Gastrocnemius medialis (tissue), 4 donors: Measurements from ENCODE around the gene RXRA.

ENCODE experiments used
- POLR2A ChIP-seq, 2 donors: fragments of 450-650 bp; IDR thresholded peaks; one replicate each; pipeline ENCODE4 v1.6.1; 2017; ENCODE audit warnings: antibody characterized with exemption in 2 of 2, mild to moderate bottlenecking in 2 of 2, moderate library complexity in 2 of 2
- TF ChIP-seq, protein P1 (sequence below), 5 experiments: fragments of 450-650 bp in 3 of 5; fragments of 200-600 bp in 2 of 5; sonication (generic) in 2 of 5; IDR thresholded peaks in 4 of 5; conservative IDR thresholded peaks in 1 of 5; 1 replicate in 4 of 5; 2 replicates in 1 of 5; pipeline ENCODE4 v1.5.1; 2016 to 2019; ENCODE audit warnings: antibody characterized with exemption in 5 of 5, mild to moderate bottlenecking in 3 of 5, moderate library complexity in 3 of 5

DNA sequence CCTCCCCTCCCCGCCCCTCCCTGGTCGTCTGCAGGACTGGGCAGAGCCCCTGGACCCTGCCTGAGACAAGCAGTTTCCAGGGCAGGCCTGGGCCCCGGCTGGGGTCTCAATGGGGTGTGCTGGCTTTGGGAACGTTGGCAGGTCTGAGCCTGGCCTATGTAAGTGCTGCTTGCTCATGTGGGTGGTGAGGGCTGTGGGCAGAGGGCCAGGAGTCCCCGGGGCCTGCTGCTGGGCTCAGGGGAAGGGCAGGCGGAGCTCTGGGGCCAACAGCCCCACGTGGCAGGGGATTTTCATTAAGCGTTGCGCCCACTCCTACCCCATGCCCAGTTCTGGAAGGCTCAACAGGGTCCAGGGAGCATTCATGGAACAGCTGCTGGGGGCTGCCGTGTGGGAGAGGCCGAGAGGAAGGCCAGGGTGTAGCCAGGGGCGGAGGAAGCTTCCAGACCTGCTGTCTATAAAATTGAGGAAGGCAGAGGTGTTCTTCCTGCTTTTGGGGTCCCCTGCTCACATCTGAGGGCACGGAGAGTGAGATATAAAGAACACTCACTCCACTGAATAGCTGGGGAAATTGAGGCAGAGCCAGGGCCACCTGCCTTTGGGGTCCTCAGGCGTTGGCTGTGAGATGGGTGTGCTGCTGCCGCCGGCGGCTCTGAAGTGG is 32.5 kb downstream of the RXRA start:
- TF ChIP-seq, protein P1, sequence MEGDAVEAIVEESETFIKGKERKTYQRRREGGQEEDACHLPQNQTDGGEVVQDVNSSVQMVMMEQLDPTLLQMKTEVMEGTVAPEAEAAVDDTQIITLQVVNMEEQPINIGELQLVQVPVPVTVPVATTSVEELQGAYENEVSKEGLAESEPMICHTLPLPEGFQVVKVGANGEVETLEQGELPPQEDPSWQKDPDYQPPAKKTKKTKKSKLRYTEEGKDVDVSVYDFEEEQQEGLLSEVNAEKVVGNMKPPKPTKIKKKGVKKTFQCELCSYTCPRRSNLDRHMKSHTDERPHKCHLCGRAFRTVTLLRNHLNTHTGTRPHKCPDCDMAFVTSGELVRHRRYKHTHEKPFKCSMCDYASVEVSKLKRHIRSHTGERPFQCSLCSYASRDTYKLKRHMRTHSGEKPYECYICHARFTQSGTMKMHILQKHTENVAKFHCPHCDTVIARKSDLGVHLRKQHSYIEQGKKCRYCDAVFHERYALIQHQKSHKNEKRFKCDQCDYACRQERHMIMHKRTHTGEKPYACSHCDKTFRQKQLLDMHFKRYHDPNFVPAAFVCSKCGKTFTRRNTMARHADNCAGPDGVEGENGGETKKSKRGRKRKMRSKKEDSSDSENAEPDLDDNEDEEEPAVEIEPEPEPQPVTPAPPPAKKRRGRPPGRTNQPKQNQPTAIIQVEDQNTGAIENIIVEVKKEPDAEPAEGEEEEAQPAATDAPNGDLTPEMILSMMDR (IDR thresholded peaks at IDR 0.05 in 4 of 5, conservative IDR thresholded peaks at IDR 0.05 in 1 of 5) = no peak
- no peak for TF ChIP-seq POLR2A (IDR thresholded peaks at IDR 0.05)
